GM19463 (cell line): ENCODE results near the gene UPF1.

ENCODE experiments used
- ATAC-seq: cut with Tn5 transposase; IDR thresholded peaks from one replicate; pipeline ENCODE4 v1.9.1; 2021; ENCODE audit warnings: mild to moderate bottlenecking, moderate library complexity; ENCODE audit not compliant: unreplicated experiment

Gene UPF1

DNA sequence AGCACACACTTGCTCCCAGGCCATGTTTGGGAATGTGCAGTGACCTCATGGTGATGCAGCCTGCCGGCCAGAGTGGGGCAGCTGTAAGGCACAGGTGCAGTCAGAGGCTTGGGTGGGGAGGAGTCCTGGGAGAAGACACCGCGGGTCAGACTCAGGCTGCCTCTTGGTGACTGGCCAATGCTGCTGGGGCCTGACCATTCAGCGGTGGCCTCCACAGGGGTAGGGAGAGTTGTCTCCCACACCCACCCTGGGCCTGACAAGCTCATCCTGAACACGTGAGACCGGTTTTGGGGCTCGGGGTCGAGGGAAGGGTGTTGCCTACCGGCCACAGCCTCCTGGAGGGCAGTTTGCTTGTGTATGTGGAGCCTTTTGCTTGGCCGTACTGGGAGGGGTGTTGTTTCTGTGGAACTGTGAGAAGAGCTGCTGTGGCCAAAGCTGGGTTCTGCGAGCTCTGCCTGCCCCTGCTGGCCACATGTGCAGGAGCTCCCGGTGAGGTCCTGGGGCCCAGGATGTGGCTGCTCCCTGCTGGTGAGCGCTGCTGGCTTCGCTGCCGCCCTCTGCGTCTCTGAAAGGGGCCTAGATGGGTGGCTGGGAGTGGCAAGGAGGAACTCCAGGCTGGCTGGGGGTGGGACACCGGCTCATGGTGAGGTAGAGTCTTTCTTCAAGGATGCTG lies 22.1 kb downstream of the UPF1 start:
- no peak for ATAC-seq

DNA sequence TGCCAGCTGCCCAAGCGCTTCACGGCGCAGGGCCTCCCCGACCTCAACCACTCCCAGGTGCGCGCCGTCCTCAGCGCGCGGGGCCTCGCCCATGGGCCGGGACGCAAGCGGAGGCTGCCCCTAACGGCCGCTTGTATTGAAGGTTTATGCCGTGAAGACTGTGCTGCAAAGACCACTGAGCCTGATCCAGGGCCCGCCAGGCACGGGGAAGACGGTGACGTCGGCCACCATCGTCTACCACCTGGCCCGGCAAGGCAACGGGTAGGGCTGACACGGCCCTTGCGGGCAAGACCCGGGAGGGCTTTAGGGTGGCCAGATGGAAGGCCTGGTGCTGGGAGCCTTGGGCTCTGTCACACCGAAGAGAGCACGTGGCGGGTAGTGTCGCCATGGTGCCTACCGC lies 23.2 kb downstream of the UPF1 start:
- ATAC-seq: no peak

DNA sequence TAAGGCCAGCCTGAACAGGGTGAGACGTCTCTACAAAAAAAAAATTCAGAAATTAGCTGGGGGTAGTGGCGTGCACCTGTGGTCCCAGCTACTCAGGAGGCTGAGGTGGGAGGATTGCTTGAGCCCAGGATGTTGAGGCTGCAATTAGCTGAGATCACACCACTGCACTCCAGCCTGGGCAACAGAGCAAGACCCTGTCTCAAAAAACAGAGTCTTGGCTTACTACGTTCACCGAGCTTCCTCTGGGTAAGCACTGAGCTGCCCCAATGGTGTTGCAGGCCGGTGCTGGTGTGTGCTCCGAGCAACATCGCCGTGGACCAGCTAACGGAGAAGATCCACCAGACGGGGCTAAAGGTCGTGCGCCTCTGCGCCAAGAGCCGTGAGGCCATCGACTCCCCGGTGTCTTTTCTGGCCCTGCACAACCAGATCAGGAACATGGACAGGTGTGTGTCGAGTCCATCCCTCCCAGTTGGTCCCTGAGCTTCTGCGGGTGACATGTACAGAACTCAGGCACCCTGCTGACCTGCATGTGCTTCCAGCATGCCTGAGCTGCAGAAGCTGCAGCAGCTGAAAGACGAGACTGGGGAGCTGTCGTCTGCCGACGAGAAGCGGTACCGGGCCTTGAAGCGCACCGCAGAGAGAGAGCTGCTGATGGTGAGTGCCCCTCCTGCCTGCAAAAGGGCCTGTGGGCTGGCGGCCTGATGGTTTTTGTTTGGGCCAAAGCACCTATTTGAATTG lies 24.1 kb downstream of the UPF1 start:
- ATAC-seq: no peak

DNA sequence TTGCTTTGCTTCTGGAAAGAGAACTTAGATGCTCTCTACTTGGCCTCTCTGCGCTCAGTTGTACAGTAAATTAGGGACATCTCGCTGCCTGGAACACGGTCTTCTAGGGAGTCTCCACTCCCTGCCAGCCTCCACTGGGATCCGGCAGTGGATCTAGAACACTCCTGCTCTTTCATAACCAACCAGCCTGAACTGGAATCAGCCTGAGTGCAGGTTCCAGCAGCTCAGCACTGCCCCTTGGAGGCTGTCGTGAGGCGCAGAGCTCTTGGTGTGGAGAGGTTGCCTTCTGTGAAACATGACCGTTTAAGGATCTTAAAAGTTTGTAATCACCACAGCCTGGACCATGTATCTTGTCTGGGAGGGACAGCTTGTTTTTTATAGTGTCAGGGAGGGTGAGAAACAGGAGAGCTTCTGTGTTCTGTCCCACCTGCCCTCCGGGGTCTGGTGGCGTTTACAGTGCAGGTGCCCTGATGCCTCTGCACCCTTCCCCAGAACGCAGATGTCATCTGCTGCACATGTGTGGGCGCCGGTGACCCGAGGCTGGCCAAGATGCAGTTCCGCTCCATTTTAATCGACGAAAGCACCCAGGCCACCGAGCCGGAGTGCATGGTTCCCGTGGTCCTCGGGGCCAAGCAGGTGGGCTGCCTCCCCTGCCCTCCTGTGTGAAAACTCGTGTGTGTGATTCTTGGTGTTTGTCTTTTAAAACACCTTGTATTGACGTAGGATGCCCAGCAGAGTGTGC lies 24.8 kb downstream of the UPF1 start:
- ATAC-seq: no peak

DNA sequence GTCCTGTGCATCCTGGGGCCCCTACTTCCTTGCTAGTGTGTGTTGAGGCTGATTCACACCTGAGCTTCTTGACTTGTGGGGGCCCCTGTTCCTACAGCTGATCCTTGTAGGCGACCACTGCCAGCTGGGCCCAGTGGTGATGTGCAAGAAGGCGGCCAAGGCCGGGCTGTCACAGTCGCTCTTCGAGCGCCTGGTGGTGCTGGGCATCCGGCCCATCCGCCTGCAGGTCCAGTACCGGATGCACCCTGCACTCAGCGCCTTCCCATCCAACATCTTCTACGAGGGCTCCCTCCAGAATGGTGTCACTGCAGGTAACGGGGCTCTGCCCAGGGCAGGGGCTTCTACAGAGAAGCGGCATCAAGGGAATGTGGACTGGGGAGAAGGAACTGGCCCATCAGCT lies 25.5 kb downstream of the UPF1 start:
- no peak for ATAC-seq

DNA sequence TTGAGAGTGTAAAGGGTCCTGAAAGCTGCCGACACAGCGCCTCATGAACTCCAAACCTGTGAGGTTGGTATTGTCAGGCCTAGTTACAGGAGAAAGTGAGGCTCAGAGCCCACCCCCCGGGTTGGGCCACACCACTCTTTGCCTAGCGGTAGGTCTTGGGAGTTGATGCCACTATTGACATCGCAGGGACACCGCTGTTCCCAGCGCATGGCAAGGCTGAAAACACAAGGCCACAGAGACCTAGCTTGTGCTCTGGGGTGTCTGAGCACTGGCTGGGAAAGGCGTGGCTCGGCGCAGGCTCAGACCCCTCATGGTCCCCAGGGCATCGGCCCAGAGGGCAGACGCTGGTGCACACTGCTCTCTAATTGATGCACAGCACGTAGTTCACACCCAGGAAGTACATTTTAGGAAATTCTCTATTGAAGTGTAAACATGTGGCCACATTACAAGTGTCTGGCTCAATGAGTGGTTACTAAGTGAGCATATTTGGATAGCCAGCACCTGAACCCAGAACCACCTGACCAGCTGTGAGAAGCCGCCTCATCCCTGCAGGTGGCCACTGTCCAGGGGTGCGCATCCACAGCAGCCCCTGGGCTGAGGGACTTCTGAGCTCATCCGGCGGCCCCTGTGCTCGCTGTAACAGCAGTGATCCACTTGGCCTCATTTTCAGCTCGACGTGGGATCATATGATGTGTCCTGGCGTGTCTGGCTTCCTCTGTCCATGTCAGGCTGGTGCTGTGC lies 27.3 kb downstream of the UPF1 start:
- ATAC-seq: no peak

DNA sequence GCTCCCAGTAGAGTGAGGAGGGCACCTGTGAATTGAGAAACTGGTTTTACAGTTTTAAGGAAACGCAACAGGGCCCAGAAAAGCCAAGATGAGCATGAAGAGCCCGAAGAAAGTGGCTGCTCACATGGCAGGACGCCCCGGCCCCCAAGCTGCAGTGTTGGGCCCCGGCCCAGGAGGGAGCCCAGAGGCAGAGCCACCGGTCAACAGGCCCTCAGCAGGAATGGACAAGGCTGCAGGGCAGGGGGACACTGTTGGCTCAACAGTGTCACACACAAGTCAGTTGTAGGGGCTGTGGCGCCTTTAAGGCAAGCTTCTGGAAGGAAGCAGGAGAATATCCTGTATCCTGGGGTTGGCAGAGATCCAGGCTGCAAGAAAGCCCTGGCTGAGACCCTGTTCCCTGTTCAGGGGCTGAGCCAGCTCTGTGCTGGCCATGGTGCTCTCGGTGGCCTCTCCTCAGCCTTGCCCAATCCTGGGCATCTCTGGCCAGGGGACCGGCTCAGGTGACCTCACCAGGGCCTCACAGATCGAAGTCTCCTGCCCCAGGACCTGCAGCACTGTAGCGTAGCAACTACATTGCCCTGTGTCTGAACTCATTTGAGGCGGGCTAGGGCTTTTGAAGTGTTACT lies 28.0 kb downstream of the UPF1 start:
- ATAC-seq: no peak

DNA sequence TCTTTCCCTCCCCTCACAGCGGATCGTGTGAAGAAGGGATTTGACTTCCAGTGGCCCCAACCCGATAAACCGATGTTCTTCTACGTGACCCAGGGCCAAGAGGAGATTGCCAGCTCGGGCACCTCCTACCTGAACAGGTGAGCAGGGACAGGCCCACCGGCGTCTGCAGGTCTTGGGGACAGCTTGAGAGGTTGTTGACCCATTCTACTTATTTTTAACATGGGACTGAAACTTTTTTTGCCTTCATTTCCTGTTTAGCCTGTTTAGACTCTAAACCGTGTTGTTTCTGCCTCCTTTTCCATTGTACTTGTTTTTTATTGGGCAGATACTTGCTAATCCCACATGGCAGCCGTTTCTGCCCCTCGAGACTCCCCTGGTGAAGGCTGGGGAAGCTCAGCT lies 28.5 kb downstream of the UPF1 start:
- no peak for ATAC-seq

DNA sequence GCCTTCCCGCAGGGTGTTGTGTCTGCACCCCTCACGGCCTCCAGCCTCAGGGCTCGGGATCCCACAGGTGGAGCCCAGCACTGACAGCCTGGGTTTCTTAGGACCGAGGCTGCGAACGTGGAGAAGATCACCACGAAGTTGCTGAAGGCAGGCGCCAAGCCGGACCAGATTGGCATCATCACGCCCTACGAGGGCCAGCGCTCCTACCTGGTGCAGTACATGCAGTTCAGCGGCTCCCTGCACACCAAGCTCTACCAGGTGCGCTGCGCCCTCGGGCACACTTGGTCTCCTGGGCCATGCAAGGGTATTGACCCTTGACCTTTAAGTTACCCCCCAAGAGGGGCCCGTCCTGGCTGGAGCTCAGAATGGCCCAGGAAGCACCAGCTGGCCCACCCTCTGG lies 29.0 kb downstream of the UPF1 start:
- ATAC-seq: no peak

DNA sequence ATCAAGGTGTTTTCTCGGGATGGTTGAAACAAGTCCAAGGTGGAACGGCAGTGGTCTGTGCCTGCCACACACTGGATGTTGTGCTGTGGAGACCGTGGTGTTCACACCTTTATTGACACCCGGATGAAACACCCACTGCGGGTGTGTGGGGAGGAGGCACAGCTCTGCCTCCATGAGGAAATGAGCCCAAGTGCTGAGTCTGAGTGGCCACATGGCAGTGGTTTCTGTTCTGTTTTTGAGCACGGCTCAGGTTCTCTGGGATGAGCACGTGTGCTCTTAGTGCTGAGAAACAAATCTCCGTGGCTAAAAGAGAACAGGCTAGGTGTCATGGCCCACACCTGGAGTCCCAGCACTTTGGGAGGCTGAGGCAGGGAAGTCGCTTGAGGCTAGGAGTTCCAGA lies 29.5 kb downstream of the UPF1 start:
- ATAC-seq: no peak

DNA sequence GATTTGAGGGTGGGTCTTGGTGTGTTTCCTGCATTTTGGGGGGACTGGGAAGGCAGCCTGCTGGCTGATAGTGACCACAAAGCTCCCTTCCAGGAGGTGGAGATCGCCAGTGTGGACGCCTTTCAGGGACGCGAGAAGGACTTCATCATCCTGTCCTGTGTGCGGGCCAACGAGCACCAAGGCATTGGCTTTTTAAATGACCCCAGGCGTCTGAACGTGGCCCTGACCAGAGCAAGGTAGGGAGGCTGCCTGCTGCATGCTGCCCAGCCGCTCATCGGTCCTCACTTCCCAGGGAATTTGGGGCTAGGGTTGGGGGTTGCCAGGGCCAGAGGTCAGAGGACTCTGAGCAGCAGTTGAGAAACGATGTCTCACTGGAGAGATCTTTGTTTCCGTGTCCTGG lies 30.2 kb downstream of the UPF1 start:
- no peak for ATAC-seq

DNA sequence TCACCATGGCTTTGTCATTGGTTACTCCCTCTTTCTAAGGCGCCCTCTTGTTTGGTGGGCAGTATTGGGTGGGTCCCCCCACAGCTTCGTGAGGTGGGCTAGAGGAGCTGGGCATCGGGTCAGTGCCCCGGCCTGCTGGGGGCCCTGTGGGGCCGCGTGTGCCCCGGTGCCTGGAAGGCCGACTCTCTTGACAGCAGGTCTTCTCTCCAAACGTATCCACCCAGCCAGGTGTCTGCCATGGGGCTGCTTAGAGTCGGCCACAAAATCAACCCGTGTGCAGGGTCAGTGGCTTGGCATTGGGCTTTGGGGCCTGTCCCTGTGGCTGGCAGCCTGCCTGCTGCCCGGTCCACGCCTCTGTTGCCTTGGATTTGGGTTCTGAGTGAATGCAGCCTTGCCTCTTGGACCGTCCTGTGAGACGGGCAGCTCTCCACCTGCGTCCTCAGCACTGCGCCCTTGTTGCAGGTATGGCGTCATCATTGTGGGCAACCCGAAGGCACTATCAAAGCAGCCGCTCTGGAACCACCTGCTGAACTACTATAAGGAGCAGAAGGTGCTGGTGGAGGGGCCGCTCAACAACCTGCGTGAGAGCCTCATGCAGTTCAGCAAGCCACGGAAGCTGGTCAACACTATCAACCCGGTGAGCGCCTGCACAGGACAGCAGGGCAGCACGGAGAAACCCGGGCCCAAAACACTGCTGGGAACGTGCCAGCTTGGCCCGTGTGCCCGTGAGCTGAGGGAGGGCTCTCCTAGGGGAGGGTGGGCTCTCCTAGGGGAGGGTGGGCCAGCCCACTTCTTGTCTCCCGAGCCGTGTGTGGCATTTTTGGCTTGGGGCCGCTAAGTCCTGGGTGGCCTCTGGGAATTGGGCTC lies 31.4 kb downstream of the UPF1 start:
- ATAC-seq: no peak

DNA sequence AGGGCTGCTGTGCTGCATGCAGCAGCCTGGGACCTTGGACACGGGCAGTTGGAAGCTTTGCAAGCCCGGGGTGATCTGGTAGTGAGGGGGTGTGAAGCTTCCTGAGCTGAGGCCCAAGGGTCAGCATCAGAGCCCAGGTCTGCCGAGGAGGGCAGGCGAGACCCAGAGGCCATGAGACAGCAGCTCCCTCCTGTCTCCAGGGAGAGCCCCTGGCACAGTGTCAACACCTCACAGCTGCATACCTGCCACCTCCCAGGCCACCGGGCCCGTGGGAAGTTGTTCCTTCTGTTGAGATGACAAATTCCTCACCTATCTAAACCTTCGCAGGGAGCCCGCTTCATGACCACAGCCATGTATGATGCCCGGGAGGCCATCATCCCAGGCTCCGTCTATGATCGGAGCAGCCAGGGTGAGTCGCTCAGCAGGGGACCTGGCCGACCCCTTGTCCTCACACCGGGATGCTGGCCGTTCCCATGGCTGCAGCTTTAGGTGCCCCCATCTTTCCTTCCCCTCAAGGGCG lies 32.1 kb downstream of the UPF1 start:
- ATAC-seq: no peak

DNA sequence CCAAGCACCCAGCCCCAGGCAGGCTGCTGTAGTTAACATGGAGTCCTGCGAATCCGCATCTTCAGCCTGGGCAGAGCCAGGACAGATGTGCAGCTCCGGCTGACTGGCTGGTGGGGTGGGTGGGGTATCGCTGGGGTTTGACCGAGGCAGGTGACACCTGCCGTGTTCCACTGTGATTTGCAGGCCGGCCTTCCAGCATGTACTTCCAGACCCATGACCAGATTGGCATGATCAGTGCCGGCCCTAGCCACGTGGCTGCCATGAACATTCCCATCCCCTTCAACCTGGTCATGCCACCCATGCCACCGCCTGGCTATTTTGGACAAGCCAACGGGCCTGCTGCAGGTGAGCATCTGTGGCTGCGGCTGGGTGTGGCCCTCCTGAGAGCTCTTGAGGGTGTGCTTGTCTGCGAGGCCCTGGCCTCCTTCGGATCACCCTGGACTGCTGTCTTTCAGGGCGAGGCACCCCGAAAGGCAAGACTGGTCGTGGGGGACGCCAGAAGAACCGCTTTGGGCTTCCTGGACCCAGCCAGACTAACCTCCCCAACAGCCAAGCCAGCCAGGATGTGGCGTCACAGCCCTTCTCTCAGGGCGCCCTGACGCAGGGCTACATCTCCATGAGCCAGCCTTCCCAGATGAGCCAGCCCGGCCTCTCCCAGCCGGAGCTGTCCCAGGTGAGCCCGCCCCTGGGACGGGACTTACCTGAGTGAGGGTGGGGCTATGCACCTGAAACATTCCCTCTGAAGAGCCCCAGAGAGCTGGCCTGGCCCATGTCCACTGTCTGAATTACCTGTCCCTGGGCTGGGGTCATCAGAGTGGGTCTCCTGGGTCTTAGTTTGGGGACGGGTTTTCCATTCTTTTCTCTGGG lies 33.6 kb downstream of the UPF1 start:
- ATAC-seq: no peak

DNA sequence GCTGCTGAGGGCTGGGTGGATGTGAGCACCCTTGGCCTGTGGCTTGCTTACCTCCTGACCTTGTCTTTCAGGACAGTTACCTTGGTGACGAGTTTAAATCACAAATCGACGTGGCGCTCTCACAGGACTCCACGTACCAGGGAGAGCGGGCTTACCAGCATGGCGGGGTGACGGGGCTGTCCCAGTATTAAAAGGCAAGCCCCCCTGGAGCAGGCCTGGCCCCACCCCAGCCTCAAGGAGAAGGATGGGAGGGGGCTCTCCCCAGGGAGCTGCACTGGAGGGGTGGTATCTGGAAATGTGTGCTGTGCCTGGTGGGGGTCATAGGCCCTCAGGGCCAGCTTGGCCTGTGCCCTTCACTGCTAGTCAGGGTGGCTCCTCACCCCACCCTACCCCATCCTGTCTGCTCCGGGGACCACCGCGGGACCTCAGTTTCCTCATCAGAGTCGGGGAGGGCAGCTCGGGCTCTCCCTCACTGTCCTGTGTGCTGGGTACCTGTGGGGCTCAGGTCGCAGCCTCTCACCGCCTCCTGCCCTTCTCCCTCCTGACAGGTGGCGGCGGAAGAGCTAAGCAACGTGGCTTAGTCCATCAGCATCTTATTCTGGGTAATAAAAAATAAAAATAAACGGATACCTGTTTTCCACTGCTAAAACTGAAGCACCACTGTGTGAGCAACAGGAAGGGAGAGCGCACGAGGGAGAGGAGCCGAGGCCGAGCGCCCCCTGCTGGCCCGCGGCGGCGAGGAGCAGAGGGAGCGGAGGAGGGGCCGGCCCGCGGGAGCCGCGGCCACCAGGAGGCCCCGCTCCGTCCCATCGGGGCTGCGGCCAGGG lies 34.4 kb downstream of the UPF1 start:
- ATAC-seq: peak; percentile 42

DNA sequence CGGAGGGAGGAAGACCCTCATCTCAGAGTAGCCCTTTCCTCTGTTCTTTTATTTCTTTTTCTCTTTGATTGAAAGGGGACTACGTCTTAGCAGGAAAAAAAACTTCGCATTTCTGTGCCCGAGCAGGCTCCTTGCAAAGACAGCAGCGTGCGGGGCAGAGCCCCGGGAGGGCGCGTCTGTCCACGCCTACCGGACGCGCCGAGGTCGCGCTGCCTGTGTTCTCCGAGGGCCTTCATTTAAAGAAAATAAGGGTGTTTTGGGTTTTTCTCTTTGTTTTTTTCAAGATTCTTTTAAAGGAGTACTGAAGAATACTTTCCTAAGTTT lies 35.0 kb downstream of the UPF1 start:
- no peak for ATAC-seq

DNA sequence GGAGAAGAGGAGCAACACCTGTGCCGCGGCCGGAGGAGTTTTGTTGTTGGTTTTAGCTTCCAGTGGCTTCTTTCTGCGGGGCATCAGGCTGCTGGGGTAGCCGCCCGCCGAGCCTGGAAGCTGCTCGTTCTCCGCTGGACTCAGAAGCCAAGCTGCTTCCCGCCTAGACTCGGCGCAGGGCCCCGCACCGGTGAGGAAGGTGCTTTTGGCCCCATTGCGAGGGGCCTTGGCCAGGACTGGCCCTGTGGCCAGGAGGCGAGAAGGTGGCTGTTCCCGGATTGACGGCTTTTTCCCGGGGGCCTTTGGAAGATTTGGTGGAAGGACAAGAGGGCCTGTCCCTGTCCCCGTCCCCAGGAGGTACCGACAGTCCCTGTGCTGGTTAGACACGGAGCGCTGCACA lies 35.4 kb downstream of the UPF1 start:
- no peak for ATAC-seq

DNA sequence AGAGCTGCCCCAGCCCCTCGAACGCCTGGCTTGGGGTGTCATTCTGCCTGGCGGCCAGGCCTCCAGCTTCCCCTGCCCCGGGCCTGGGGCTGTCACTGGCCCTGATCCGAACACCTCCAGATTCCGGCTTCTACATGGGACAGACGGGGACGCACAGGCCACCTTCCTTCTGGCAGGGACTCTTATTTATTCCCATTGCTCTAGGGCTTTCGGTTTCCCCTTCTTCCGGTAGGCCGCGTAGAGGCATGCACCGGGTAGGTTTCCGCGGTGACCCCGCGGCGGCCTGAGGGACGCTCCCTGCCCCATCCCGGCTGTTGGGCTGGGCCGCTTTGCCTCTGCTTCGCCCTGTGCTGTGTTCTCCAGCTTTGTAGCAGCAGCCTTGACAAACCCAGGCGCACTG lies 36.0 kb downstream of the UPF1 start:
- ATAC-seq: no peak
